HG03342 (cell line): Measurements from ENCODE around the gene FOLR3.
"Not testable (repeated sequence)": the region's sequence is repeated elsewhere in the genome, so short reads cannot be mapped to it uniquely, and the experiment has no call there.

Source experiments
- ATAC-seq: cut with Tn5 transposase; IDR thresholded peaks from one replicate; pipeline ENCODE4 v1.9.1; 2021; ENCODE audit warnings: mild to moderate bottlenecking, moderate library complexity; ENCODE audit not compliant: unreplicated experiment

The FOLR3 gene

DNA sequence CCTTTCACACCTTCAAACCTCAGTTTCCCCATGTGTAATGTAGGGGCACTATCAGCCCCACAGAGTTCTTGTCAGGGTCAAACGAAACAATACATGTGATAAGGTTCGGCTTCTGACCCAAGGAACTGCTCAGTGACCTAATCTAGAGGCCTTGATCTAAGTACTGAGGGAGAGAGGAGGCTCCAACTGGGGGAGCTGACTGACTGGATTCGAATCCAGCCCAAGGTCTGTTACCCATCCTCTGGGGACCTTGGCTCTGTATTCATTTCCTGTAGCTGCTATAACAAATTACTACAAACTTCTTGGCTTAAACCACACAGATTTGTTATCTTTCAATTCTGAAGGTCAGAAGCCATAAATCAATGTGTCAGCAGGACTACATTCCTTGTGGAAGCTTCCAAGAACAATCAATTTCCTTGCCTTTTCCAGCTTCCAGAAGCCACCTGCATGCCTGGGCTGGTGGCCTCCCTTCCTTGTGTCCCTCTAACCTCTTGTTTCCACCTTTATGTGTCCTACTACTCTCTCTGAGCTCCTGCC, 12.3 kb upstream of the FOLR3 start:
- ATAC-seq, result no peak

DNA sequence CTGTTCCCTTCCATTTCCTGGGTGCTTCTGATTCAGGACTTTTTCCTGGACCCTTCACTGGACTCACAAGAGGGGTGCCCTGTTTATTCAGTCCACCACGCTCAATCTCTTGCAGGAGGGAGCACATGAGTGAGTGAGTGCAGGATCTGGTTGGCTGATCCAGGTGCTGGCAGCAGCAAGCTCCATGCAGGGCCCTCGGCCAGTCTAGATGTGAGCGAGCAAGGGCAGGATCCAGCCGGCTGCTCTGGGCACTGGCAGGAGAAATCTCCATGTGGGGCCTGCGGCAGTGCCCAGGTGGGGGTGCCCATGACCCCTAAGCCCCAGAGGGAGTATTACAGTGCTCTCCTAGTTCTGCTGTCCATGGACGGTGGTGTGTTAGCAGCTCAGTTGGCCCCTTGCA, 11.5 kb upstream of the FOLR3 start:
- no peak for ATAC-seq

DNA sequence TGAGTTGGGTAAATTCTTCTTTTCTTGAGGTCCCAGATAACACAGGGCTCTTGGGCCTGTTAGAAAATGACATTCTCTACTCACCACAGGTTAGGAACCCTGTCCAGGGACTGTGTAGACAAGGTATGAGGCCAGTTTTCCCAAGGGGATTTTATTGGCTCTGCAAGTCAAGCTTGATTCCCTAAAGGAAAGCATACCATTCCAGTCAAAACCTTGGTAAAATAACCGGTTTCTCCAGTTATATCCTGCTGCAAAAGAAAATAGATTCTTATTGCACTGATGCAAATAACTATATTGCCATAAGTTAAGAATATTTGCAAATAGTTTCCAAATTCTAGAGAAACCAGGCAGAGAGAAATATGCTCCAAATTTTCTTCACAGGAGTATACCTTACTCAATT, 9.6 kb upstream of the FOLR3 start:
- ATAC-seq, result no peak

DNA sequence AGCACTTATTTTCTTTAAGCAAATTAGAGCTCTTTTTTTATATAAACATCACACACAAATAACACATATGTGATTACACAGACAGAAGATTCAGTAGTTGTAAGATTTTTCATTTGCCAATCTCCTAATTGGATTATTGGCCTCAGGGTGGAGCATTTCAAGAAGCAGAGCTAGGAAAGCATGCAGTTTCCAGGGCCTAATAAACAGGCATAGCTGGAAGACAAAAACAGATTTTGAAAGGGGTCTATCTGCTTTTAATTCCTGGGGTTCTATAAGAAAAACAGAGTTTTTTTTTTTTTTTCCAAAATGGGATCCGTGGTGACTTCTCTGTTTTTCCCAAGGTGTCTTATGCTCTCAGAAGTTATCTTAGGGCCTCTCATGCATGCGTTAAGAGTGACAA, 7.6 kb upstream of the FOLR3 start:
- no peak for ATAC-seq

DNA sequence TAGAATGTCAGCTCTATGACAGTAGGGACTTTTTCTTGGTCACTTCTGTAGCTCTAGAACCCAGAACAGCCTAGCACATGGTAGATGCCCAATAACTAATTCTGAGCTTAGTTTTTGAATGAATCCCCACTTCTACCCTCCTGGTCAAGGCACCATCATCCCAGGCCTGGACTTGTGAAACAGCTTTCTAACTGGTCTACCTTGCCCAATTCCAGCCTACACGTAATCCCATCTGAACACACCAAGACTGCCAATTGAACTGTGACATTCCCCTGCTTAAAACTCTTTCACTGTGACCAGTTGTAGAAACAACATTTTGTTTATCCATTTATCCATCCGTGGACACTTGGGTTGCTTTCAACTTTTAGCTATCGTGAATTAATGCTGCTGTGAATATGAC, 6.1 kb upstream of the FOLR3 start:
- no peak for ATAC-seq

DNA sequence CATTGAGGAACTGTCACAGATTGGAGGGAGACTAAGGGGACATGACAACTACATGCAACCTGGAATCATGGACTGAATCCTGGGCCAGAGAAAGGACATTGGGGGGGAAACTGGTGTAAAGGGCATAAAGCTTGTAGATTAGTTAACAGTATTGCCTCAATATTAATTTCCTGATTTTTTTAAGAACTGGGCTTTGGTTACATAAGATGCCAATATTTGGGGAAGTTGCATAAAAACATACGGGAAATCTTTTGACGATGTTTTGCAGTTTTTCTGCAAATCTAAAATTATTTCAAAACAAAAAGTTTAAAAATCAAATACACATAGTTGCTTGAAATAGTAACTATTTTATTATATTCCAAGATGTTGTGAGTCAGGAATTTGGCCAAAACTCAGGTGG, 2.9 kb upstream of the FOLR3 start:
- ATAC-seq, result no peak

DNA sequence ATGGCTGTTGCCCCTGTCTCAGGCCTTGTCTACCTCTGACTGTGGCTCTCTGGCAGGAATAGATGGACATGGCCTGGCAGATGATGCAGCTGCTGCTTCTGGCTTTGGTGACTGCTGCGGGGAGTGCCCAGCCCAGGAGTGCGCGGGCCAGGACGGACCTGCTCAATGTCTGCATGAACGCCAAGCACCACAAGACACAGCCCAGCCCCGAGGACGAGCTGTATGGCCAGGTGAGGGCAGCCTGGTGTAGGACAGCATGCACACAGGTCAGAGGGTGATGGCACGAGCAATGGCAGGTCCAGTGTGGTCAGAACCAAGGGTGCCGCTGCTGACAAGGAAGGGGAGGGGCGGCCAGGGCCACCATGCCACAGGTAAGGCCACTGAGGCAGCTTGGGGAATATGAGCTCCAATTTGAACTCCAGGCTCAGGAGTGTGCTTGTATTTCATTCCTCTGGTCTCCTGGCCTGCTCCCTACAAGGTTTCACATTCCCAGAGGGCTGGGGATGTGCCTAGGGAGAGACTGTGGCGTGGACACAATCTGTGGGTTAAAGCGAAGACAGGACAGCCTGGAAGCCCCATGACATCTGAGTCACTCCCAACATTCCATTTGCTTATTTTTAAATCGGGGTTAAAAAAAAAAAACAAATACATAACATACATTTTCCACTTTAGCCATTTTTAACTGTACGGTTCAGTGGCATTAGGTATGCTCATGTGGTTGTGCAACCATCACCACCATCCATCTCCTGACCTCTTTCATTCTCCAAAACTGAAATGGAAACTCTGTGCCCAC, 562 bp downstream of the FOLR3 start:
- ATAC-seq, result no peak

DNA sequence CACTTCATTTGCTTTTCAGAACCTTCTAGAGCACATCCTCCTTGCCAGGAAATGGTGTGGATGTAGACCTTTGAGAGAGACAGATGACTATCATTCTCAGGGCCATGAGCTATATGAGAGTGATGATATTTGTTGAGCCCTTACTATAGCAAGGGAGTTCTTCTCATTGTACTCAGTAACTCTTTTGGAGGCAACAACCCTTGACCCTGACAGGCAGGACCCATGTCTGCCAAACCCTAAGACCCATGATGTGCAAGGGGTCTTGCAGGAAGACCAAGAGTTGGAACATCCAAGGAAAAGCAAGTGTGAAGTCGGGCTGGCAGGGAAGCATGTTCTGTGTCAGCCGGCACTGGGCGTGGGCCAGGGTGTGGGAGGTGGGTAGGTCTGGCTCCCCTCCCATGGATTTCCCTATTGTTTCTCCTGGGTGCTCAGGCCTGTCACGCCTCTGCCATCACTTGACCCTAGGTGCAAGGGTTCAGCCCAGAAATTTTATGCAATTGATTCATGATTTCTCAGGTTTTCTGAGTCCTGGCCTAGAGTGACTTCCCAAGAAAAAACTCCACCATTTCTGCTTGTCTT, 1.2 kb downstream of the FOLR3 start:
- no peak for ATAC-seq

DNA sequence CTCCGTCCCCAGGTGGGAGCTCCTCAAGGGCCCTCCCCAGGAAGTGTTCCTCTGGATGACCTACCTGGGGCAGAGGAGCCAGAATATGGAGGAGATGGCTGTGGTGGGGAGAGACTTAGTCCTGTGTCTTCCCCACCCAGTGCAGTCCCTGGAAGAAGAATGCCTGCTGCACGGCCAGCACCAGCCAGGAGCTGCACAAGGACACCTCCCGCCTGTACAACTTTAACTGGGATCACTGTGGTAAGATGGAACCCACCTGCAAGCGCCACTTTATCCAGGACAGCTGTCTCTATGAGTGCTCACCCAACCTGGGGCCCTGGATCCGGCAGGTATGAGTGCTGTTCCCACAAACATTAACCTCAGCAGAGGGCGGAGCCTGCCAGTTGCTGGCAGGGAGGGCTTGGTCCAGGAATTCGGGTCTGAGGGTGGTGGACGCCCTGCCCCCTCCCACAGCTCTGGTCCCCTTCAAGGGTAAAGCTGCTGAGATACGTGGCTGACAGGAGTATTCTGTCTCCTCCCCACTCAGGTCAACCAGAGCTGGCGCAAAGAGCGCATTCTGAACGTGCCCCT, 3.4 kb downstream of the FOLR3 start:
- no peak for ATAC-seq

DNA sequence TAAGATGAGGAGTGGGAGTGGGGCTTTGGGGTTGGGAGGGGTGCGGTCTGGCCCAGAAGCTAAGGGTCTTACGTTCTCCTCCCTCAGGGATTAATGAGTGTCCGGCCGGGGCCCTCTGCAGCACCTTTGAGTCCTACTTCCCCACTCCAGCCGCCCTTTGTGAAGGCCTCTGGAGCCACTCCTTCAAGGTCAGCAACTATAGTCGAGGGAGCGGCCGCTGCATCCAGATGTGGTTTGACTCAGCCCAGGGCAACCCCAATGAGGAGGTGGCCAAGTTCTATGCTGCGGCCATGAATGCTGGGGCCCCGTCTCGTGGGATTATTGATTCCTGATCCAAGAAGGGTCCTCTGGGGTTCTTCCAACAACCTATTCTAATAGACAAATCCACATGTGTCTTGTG, 4.0 kb downstream of the FOLR3 start:
- no peak for ATAC-seq

DNA sequence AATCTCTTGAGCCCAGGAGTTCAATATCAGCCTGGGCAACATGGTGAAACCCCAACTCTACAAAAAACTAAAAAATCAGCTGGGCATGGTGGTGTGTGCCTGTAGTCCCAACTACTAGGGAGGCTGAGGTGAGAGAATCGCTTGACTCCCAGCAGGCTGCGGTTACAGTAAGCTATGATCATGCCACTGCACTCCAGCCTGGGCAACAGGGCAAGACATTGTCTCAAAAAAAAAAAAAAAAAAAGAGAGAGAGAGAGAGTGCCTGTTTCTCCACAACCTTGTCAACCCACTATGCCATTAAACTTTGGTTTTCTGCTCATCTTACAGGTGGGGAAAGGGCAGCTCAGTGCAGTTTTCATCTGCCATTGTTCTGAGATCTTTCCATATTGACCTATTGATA, 5.1 kb downstream of the FOLR3 start:
- no peak for ATAC-seq

DNA sequence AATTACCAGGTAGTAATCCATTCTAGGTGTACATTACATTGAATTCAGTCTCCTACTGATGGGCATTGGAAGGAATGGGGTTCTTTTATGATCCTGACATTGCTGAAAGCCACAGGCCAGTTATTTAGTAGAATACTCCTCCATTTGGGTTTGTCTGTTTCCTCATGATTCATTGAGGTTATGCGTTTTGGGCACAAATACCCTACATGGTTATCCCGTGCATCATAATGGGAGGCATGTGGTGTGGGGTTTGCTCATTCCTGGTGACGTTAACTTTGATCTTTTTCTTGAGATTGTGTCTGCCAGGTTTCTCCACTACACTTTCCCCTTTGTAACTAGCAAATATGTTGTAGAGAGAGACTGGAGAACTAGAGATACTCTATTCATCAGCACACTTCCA, 5.5 kb downstream of the FOLR3 start:
- no peak for ATAC-seq

DNA sequence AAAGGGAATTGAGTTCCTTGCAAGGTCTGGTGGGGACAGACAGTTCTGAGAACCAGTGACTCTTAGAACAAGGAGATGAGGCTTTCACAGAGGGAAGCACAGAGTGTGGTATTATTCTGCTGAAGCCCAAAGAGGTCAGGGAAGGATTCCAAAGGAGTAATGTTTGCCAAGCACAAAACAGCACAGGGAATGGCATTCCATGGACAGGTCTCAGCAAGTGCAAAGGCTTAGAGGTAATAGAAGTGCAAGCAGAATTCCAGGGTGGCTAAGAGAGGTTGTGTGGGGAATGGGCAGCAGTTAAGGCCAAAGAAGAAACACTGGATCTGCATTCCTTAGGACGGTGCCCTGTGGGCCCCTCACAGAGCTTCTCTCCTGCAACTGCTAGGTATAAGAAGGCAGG, 6.6 kb downstream of the FOLR3 start:
- not testable (repeated sequence) for ATAC-seq

DNA sequence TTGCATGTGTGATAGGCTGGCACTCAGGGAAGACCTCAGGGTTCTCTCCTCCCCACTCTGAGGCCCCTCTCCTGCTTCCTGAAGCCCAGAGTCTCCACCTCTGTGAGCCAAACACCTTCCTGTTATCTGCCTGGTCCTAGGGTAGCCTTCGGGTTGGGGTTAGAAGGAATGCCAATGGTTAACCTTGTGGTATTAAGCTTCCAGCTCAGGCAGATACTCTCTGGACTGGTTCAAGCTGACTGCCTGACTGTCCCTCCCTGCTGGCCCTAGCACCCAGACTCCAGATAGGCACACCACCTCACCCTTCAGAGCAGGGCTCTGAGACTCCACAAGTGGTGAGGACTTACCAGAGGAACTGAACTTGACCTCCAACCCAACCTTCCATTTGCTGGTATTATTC, 7.0 kb downstream of the FOLR3 start:
- not testable (repeated sequence) for ATAC-seq

DNA sequence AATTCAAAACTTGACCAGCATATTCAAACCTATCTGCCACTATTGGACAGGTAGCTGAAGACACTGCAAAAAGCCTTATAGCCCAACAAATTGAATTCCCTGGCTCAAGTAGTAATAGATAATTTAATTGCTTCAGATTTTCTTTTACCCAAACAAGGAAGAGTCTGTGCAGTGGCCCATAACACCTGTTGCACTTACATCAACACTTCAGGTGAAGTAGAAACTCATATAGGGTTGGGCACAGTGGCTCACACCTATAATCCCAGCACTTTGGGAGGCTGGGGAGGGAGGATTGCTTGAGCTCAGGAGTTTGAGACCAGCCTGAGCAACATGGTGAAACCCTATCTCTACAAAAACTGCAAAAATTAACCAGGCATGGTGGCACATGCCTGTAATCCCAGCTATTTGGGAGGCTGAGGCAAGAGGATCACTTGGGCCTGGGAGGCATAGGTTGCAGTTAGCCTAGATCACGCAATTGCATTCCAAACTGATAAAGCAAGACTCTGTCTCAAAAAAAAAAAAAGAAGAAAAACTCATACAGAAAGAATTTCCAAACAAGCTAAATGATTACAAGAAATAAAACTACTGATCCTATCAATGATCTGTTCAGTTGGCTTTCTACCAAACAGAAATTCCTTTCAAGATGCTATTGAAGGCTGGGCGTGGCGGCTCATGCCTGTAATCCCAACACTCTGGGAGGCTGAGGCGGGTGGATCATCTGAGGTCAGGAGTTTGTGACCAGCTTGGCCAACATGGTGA, 9.5 kb downstream of the FOLR3 start:
- no peak for ATAC-seq

DNA sequence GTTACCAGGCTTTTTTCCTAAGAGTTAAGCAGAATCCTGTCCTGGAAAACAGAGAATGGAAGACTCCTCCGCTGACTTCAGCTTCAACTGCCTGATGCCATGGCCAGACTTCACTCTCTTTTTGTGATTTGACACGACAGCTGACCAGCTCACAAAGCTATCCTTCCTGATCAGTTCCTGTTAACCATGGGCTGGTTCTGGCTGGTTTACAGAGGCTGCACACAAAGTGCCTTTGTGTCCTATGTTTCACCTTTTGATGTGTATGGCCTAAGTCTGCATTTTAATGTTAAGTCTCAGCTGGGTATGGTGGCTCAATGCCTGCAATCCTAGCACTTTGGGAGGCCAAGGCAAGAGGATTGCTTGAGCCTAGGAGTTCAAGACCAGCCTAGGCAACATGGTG, 11.1 kb downstream of the FOLR3 start:
- ATAC-seq, result no peak

DNA sequence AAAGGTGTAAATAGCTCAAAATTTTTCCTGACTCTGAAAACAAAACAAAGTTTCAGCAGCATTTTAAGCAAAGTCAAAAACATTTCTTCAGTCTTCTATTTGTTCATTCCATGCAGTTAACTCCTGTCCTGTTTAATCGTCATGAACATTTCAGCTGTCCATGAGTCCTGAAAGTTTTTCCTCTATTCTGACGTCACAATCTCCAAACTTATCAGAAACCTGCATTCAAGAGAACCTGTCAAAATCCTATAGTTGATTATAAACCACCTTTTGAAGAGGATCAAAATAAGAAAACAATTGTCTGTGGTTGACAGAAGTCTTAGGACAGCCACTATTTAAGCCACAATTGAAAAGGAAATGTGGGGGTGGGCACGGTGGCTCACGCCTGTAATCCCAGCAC, 15.4 kb downstream of the FOLR3 start:
- no peak for ATAC-seq

DNA sequence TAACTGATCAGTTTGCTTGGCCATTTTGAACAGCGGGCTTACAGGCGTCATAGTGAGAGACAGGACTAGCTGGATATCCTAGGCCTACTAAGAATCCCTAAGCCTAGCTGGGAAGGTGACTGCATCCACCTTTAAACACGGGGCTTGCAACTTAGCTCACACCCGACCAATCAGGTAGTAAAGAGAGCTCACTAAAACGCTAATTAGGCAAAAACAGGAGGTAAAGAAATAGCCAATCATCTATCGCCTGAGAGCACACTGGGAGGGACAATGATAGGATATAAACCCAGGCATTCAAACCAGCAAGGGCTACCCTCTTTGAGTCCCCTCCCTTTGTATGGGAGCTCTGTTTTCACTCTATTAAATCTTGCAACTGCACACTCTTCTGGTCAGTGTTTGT, 18.3 kb downstream of the FOLR3 start:
- not testable (repeated sequence) for ATAC-seq

DNA sequence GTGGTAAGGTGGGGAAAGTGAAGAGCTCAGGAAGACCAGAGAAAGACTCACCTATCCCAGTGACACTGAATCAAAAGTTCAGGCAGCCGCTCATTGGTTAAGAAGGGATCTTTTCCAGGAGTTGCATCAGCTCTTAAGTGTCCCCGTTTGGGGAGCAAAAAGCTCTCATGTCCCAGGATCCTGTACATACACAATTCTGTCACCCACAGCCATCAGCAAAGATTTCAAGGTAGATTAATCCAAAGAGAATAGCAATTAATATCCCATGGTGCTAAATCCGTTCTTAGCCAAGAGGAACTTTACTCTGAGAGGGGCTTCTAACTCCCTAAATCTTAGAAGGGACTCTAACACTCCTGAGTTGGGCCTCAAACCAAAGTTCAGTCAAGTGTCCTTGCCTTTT, 19.3 kb downstream of the FOLR3 start:
- ATAC-seq, result no peak

DNA sequence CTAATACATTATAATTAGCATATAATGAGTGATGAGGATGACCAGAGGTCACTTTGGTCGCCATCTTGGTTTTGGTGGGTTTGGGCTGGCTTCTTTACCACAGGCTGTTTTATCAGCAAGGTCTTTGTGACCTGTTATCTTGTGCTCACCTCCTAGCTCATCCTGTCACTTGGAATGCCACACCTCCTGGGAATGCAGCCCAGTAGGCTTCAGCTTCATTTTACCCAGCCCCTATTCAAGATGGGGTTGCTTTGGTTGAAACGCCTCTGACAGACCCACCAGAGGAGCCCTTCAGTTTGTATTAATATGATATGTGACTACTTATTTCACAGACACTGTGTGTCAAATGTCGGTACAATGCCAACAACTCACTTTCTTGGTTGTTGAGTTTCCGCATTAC, 20.2 kb downstream of the FOLR3 start:
- ATAC-seq, result no peak

DNA sequence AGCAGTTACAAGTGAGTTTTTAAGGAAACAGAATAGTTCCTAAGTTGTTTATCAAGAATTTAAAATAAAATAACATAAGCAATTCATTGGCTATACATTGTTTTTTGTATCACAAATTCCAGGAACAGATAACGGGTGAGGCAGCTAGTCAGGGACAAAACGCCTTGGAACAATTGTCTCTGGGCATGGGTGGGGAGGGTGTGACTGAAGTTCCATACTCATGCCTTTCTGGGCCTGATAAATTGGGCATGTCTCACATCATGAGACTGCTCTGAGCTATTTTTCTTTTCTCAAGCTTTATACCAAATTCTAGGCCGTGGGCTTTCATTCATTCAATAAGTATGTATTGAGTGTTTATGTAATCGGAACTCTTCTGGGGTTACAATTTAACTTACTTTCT, 21.6 kb downstream of the FOLR3 start:
- no peak for ATAC-seq

DNA sequence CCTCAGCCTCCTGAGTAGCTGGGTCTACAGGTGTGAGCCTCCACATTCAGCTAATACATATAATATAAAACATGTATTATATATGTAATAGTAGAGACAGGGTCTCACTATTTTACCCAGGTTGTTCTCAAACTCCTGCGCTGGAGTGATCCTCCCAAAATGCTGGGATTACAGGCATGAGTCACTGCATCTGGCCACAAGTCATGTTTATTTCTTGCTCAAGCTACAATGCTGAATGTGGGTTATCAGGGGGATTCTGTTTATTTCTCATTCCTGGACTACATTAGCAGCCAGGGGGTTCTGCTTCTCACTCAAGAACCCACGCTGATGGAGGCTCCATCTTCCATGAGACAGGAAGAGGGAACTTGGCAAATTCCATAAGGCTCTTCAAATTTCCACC, 24.8 kb downstream of the FOLR3 start:
- no peak for ATAC-seq
